Measurements from ENCODE around the gene ZNF621.

ZNF621 gene

DNA sequence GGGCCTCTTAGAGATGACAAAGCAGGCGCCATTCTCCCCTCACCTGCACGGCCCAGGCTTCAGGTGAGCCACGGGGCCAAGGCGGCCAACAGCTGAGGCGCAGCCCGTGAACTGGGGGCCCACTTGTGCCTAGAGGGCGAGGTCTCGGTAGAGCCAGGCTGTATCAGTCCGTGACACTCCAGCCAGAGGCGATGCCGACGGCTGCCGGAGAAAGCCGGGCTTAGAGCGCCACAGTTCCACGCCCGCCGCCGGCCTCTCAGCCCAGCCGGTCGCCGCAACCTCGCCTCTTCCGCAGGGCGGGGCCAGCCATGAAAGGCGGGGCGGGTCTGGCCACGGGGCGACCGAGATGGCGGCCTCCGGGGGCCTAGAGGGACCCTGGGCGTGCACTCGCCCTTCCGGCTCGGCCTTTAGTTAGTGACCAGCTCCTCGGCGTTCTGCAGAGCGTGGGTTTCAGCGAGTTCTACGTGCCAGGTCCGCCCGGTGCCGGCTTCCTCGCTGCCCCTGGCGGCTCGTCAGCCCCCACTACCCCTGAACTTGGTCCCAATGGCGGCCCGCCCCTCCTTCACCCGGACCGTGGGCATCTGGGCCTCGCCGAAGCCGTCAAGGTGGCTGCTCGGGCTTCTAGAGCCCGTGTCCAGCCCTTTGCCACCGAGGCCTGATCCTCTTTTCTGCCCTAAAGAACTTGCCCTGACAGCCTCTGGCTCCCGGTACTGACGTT, at the start of gene ZNF621 (continued):
- TF ChIP-seq, protein P1, sequence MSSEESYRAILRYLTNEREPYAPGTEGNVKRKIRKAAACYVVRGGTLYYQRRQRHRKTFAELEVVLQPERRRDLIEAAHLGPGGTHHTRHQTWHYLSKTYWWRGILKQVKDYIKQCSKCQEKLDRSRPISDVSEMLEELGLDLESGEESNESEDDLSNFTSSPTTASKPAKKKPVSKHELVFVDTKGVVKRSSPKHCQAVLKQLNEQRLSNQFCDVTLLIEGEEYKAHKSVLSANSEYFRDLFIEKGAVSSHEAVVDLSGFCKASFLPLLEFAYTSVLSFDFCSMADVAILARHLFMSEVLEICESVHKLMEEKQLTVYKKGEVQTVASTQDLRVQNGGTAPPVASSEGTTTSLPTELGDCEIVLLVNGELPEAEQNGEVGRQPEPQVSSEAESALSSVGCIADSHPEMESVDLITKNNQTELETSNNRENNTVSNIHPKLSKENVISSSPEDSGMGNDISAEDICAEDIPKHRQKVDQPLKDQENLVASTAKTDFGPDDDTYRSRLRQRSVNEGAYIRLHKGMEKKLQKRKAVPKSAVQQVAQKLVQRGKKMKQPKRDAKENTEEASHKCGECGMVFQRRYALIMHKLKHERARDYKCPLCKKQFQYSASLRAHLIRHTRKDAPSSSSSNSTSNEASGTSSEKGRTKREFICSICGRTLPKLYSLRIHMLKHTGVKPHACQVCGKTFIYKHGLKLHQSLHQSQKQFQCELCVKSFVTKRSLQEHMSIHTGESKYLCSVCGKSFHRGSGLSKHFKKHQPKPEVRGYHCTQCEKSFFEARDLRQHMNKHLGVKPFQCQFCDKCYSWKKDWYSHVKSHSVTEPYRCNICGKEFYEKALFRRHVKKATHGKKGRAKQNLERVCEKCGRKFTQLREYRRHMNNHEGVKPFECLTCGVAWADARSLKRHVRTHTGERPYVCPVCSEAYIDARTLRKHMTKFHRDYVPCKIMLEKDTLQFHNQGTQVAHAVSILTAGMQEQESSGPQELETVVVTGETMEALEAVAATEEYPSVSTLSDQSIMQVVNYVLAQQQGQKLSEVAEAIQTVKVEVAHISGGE (tag by site-specific recombination; conservative IDR thresholded peaks at IDR 0.05; ENCODE audit: low read depth) = peak; percentile 68
- TF ChIP-seq, protein P2, sequence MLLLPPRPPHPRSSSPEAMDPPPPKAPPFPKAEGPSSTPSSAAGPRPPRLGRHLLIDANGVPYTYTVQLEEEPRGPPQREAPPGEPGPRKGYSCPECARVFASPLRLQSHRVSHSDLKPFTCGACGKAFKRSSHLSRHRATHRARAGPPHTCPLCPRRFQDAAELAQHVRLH (tag by site-specific recombination; IDR thresholded peaks at IDR 0.05) = no peak
- TF ChIP-seq ZFP3 (tag by site-specific recombination; IDR thresholded peaks at IDR 0.05; ENCODE audit: low read depth) = no peak
- TF ChIP-seq GLIS2 (tag by site-specific recombination; IDR thresholded peaks at IDR 0.05) = no peak
- no peak for TF ChIP-seq ZNF404 (tag by site-specific recombination; IDR thresholded peaks at IDR 0.05)
- no peak for TF ChIP-seq FEZF1 (tag by site-specific recombination; IDR thresholded peaks at IDR 0.05)
- TF ChIP-seq ZNF670 (tag by site-specific recombination; IDR thresholded peaks at IDR 0.05; ENCODE audit: low read depth) = no peak
- no peak for TF ChIP-seq ZNF658 (tag by site-specific recombination; IDR thresholded peaks at IDR 0.05)
- no peak for TF ChIP-seq ZNF221 (tag by site-specific recombination; IDR thresholded peaks at IDR 0.05; ENCODE audit: borderline replicate concordance)
- TF ChIP-seq SCRT1 (tag by site-specific recombination; IDR thresholded peaks at IDR 0.05; ENCODE audit: borderline replicate concordance) = no peak
- TF ChIP-seq ZEB2 (tag by site-specific recombination; IDR thresholded peaks at IDR 0.05) = peak; percentile 75
- TF ChIP-seq EGR2 (tag by site-specific recombination; IDR thresholded peaks at IDR 0.05; ENCODE audit: low read depth) = no peak
- TF ChIP-seq, protein P3, sequence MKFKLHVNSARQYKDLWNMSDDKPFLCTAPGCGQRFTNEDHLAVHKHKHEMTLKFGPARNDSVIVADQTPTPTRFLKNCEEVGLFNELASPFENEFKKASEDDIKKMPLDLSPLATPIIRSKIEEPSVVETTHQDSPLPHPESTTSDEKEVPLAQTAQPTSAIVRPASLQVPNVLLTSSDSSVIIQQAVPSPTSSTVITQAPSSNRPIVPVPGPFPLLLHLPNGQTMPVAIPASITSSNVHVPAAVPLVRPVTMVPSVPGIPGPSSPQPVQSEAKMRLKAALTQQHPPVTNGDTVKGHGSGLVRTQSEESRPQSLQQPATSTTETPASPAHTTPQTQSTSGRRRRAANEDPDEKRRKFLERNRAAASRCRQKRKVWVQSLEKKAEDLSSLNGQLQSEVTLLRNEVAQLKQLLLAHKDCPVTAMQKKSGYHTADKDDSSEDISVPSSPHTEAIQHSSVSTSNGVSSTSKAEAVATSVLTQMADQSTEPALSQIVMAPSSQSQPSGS (tag by site-specific recombination; IDR thresholded peaks at IDR 0.05; ENCODE audit: low read depth) = no peak
- TF ChIP-seq ZNF600 (tag by site-specific recombination; IDR thresholded peaks at IDR 0.05) = peak; percentile 69
- TF ChIP-seq ZNF169 (tag by site-specific recombination; IDR thresholded peaks at IDR 0.05) = no peak
- TF ChIP-seq ZNF23 (tag by site-specific recombination; IDR thresholded peaks at IDR 0.05; ENCODE audit: borderline replicate concordance) = no peak
- no peak for TF ChIP-seq ZSCAN23 (tag by site-specific recombination; IDR thresholded peaks at IDR 0.05)
- TF ChIP-seq KLF16 (tag by site-specific recombination; IDR thresholded peaks at IDR 0.05) = peak; percentile 17; the same call in 1 of the 2 replicates
- peak; percentile 72 for TF ChIP-seq ZBTB17 (tag by site-specific recombination; IDR thresholded peaks at IDR 0.05)
- TF ChIP-seq ZNF555 (tag by site-specific recombination; conservative IDR thresholded peaks at IDR 0.05) = no peak
- no peak for TF ChIP-seq ZNF174 (tag by site-specific recombination; IDR thresholded peaks at IDR 0.05)
- TF ChIP-seq ZNF366 (tag by site-specific recombination; conservative IDR thresholded peaks at IDR 0.05) = no peak
- no peak for TF ChIP-seq ZBTB1 (tag by site-specific recombination; IDR thresholded peaks at IDR 0.05)
- no peak for TF ChIP-seq ZNF138 (tag by site-specific recombination; IDR thresholded peaks at IDR 0.05; ENCODE audit: borderline replicate concordance)
- TF ChIP-seq SCRT2 (tag by site-specific recombination; IDR thresholded peaks at IDR 0.05) = no peak
- TF ChIP-seq ZNF623 (tag by site-specific recombination; IDR thresholded peaks at IDR 0.05) = no peak
- no peak for TF ChIP-seq ZNF416 (tag by site-specific recombination; IDR thresholded peaks at IDR 0.05)
- no peak for TF ChIP-seq ZNF585B (tag by site-specific recombination; IDR thresholded peaks at IDR 0.05)
- TF ChIP-seq ZBTB20 (tag by site-specific recombination; IDR thresholded peaks at IDR 0.05) = no peak; the same call in 1 of the 2 replicates
- no peak for TF ChIP-seq IKZF3 (tag by site-specific recombination; IDR thresholded peaks at IDR 0.05)
- no peak for TF ChIP-seq ZNF544 (tag by site-specific recombination; IDR thresholded peaks at IDR 0.05)
- TF ChIP-seq SP2 (tag by site-specific recombination; IDR thresholded peaks at IDR 0.05) = peak; percentile 69
- no peak for TF ChIP-seq KLF10 (tag by site-specific recombination; IDR thresholded peaks at IDR 0.05)
- no peak for TF ChIP-seq ZNF132 (tag by site-specific recombination; IDR thresholded peaks at IDR 0.05; ENCODE audit: borderline replicate concordance)
- TF ChIP-seq PRDM1 (tag by site-specific recombination; IDR thresholded peaks at IDR 0.05) = no peak
- TF ChIP-seq ZNF248 (tag by site-specific recombination; IDR thresholded peaks at IDR 0.05) = no peak
